ENCODE data around the gene HDDC2. TPM values are rescaled to one million over a fixed set of nuclear protein-coding genes. Genes with fewer than 3 reads are reported as not detected.

HDDC2 gene
- polyA plus RNA-seq, 1 donor from 2014 or later, result 75.2 TPM

DNA sequence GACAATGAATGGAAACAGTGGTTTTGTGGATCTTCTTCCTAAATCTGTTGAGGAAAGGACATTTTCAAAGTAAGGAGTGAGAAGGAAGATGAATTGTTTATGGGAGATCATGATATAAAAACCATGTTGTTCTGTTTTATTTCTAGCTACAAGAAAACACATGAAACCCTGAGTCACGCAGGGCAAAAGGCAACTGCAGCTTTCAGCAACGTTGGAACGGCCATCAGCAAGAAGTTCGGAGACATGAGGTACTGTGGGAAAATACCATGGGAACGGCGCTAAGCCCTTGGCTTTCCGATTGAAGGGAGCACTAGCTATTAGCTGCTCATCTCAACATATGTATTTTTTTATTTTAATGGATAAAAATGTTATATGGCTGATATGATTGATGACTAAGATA is 53.6 kb downstream of the HDDC2 start:
- Histone ChIP-seq H3K36me3 (ENCODE audit: insufficient read depth, low read length) (no peaks in the 10 kb centered on the region), H3K4me3 (ENCODE audit: low read length) (no peak overlapping the region), H4K20me1 (ENCODE audit: insufficient read depth) (no peaks in the 10 kb centered on the region), H3K4me2 (ENCODE audit: low read length) (no peak overlapping the region), H3K27ac (ENCODE audit: low read length) (no peak overlapping the region), H2AFZ (ENCODE audit: low read depth, low read length) (no peak overlapping the region), H3K9me3 (ENCODE audit: low read length) (no peaks in the 10 kb centered on the region), H3K9ac (ENCODE audit: low read length) (no peak overlapping the region), H3K9me2 (ENCODE audit: insufficient read depth, low read length) (no peaks in the 10 kb centered on the region), H3K27me3 (ENCODE audit: insufficient read depth, low read depth, low read length) (no peaks in the 10 kb centered on the region), H3F3A (ENCODE audit: insufficient read depth, low read length, poor library complexity, severe bottlenecking) (no peaks in the 10 kb centered on the region), H3K79me2 (replicated peaks; ENCODE audit: insufficient read depth, low read length) (no peaks in the 10 kb centered on the region)
- no peak for TF ChIP-seq EZH2 (IDR thresholded peaks at IDR 0.05; ENCODE audit: borderline replicate concordance, insufficient read depth, low read length, poor library complexity, severe bottlenecking)
- TF ChIP-seq, protein P1, sequence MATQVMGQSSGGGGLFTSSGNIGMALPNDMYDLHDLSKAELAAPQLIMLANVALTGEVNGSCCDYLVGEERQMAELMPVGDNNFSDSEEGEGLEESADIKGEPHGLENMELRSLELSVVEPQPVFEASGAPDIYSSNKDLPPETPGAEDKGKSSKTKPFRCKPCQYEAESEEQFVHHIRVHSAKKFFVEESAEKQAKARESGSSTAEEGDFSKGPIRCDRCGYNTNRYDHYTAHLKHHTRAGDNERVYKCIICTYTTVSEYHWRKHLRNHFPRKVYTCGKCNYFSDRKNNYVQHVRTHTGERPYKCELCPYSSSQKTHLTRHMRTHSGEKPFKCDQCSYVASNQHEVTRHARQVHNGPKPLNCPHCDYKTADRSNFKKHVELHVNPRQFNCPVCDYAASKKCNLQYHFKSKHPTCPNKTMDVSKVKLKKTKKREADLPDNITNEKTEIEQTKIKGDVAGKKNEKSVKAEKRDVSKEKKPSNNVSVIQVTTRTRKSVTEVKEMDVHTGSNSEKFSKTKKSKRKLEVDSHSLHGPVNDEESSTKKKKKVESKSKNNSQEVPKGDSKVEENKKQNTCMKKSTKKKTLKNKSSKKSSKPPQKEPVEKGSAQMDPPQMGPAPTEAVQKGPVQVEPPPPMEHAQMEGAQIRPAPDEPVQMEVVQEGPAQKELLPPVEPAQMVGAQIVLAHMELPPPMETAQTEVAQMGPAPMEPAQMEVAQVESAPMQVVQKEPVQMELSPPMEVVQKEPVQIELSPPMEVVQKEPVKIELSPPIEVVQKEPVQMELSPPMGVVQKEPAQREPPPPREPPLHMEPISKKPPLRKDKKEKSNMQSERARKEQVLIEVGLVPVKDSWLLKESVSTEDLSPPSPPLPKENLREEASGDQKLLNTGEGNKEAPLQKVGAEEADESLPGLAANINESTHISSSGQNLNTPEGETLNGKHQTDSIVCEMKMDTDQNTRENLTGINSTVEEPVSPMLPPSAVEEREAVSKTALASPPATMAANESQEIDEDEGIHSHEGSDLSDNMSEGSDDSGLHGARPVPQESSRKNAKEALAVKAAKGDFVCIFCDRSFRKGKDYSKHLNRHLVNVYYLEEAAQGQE (IDR thresholded peaks at IDR 0.05; ENCODE audit: borderline replicate concordance), result no peak
- TF ChIP-seq TAF1 (IDR thresholded peaks at IDR 0.05; ENCODE audit: low read depth), result no peak
- TF ChIP-seq, protein P2, sequence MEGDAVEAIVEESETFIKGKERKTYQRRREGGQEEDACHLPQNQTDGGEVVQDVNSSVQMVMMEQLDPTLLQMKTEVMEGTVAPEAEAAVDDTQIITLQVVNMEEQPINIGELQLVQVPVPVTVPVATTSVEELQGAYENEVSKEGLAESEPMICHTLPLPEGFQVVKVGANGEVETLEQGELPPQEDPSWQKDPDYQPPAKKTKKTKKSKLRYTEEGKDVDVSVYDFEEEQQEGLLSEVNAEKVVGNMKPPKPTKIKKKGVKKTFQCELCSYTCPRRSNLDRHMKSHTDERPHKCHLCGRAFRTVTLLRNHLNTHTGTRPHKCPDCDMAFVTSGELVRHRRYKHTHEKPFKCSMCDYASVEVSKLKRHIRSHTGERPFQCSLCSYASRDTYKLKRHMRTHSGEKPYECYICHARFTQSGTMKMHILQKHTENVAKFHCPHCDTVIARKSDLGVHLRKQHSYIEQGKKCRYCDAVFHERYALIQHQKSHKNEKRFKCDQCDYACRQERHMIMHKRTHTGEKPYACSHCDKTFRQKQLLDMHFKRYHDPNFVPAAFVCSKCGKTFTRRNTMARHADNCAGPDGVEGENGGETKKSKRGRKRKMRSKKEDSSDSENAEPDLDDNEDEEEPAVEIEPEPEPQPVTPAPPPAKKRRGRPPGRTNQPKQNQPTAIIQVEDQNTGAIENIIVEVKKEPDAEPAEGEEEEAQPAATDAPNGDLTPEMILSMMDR (IDR thresholded peaks at IDR 0.05; ENCODE audit: poor library complexity, severe bottlenecking), result no peak
- TF ChIP-seq EP300 (conservative IDR thresholded peaks at IDR 0.05; ENCODE audit: poor library complexity, severe bottlenecking), result no peak
- no peak for TF ChIP-seq SMC3 (conservative IDR thresholded peaks at IDR 0.05; ENCODE audit: poor library complexity)
- no peak for TF ChIP-seq MXI1 (conservative IDR thresholded peaks at IDR 0.05; ENCODE audit: poor library complexity, severe bottlenecking)
- TF ChIP-seq POLR2AphosphoS5 (IDR thresholded peaks at IDR 0.05), result no peak
- no peak for TF ChIP-seq RAD21 (conservative IDR thresholded peaks at IDR 0.05)

DNA sequence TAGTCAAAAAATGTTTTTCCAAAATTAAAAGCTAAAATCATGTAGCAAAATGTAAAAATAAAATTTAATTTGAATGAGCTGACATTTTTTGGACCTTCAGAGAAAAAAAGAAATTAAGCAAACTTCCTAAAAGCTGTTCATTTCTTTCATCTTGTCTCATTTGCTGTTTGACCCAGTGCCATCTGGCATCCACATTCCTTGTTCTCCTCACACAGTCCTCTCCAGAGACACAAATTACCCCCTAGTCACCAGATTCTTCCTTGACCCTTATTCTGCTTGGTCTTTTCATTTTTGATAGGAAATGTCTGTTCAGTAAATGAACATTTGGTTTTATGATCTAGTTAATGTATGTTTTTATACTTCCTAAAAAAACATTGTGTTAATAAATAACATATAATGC is 55.2 kb downstream of the HDDC2 start:
- H3K4me3 ChIP-seq (ENCODE audit: low read length), result no peak overlapping the region
- H3K4me2 ChIP-seq (ENCODE audit: low read length), result no peak overlapping the region
- H3F3A ChIP-seq (ENCODE audit: insufficient read depth, low read length, poor library complexity, severe bottlenecking), result no peaks in the 10 kb centered on the region
- H3K9me2 ChIP-seq (ENCODE audit: insufficient read depth, low read length), result no peaks in the 10 kb centered on the region
- H3K79me2 ChIP-seq (replicated peaks; ENCODE audit: insufficient read depth, low read length), result no peaks in the 10 kb centered on the region
- H3K9me3 ChIP-seq (ENCODE audit: low read length), result peaks cover 5% of the 10 kb centered on the region
- H2AFZ ChIP-seq (ENCODE audit: low read depth, low read length), result no peak overlapping the region
- H3K36me3 ChIP-seq (ENCODE audit: insufficient read depth, low read length), result no peaks in the 10 kb centered on the region
- H3K27ac ChIP-seq (ENCODE audit: low read length), result no peak overlapping the region
- H3K9ac ChIP-seq (ENCODE audit: low read length), result no peak overlapping the region
- H4K20me1 ChIP-seq (ENCODE audit: insufficient read depth), result no peaks in the 10 kb centered on the region
- no peaks in the 10 kb centered on the region for H3K27me3 ChIP-seq (ENCODE audit: insufficient read depth, low read depth, low read length)
- TF ChIP-seq, protein P2 (IDR thresholded peaks at IDR 0.05; ENCODE audit: poor library complexity, severe bottlenecking), result no peak
- TF ChIP-seq, protein P1 (IDR thresholded peaks at IDR 0.05; ENCODE audit: borderline replicate concordance), result no peak
- TF ChIP-seq EZH2 (IDR thresholded peaks at IDR 0.05; ENCODE audit: borderline replicate concordance, insufficient read depth, low read length, poor library complexity, severe bottlenecking) (no peak), POLR2AphosphoS5 (IDR thresholded peaks at IDR 0.05) (no peak), EP300 (conservative IDR thresholded peaks at IDR 0.05; ENCODE audit: poor library complexity, severe bottlenecking) (no peak), TAF1 (IDR thresholded peaks at IDR 0.05; ENCODE audit: low read depth) (no peak), MXI1 (conservative IDR thresholded peaks at IDR 0.05; ENCODE audit: poor library complexity, severe bottlenecking) (no peak), SMC3 (conservative IDR thresholded peaks at IDR 0.05; ENCODE audit: poor library complexity) (no peak), RAD21 (conservative IDR thresholded peaks at IDR 0.05) (no peak)
